NCI-H1105 treated with DMSO at 0.1 percent for 48 hours (cell line): ENCODE data around the gene FAH.

Source experiments
- DNase-seq: peaks from one replicate; lab custom pipeline; 2025; lab: John Stamatoyannopoulos, UW

FAH gene

DNA sequence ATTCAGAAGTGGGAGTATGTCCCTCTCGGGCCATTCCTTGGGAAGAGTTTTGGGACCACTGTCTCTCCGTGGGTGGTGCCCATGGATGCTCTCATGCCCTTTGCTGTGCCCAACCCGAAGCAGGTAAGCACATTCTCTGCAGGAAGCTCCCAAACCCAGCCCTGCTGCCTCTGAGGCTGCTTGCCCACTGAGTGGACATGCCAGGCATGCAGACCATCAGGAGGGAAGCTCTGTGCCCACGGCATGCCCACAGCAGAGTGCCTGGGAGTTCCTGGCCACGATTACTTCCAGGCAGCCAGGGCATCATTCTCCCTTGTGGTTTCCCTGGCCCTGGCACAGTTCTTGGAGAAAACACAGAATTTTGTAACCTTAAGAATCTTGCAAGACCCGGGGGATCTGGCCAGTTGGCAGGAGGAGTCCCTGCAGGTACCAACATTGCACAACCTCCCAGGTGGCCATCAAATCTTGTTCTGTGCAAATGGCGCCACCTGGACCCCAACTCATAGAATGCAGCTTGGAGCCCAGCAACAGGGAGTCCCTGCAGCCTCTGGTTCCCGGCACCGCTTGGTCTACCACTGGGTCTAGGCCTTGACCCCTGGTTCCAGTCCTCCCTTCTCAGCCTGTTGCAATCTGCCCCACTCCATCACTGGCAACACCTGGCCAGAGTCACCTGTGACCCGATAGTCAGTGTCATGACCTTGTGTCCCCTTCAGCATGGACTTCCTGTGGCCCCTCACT, 20.4 kb downstream of the FAH start:
- peak; percentile 45 for DNase-seq

- DNase-seq = no peak
Measured at GRCh38 chr15:80174017-80174746, 21.4 kb downstream of the FAH start.

DNA sequence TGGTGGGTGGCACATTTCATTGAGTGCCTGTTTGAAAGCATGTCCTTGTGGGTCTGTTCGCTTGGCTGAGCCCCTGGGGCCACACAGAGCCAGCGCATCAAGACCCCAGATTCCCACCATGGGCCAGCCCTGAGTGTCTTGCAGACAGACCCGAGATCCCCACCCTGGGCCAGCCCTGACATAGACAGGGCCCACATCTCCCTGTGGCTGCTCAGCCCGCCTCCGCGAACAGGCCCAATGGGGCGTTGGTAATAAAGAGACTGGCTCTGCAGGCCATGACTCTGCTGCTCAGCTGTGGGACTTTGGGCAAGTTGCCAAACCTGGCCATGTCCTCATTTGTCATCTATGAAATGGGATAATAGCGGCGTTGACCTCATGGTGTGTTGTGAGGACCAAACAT, 22.6 kb downstream of the FAH start:
- DNase-seq = no peak

- DNase-seq = no peak
Measured at GRCh38 chr15:80176443-80176842, 23.6 kb downstream of the FAH start.

- DNase-seq = no peak
Measured at GRCh38 chr15:80177156-80177555, 24.4 kb downstream of the FAH start.

GRCh38 chr15:80179025-80179759, 26.4 kb downstream of the FAH start:
- DNase-seq = no peak

DNA sequence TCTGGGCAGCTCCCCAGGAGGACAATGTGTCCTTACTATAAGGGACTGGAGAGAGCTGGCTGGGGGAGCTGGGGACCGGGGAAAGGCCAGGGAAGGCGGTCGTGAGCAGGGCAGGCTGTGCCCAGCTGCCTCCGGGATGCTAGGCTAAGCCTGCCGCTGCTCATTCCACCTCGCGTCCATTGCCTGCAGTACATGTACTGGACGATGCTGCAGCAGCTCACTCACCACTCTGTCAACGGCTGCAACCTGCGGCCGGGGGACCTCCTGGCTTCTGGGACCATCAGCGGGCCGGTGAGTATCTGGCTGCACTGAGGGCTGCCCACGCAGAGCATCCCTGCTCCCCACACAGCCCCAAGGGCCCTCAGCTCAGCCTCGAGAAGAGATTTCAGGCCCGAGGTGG, 27.1 kb downstream of the FAH start:
- no peak for DNase-seq

DNA sequence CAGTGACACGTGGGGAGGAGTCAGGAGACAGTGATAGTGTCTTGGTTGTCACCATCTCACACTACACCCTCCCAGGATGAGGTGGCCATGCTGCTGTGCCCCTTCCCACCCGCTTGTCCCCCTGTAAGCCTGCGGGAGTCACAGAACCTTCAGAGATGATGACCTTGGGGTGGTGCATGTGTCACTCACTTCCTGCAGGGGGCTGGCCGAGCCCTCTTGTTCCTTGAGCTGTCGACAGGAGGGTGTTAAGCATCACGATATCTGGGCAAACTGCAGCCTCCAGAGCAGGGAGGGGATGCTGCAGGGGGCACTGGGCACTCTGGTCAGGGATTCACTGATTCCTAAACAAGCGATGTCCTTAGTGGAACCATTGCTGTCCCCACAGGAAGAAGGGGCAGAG, 27.7 kb downstream of the FAH start:
- no peak for DNase-seq

- DNase-seq = no peak
Measured at GRCh38 chr15:80180986-80181385, 28.2 kb downstream of the FAH start.

GRCh38 chr15:80182611-80183261, 29.9 kb downstream of the FAH start:
- no peak for DNase-seq

- no peak for DNase-seq
Measured at GRCh38 chr15:80183306-80183705, 30.5 kb downstream of the FAH start.

DNA sequence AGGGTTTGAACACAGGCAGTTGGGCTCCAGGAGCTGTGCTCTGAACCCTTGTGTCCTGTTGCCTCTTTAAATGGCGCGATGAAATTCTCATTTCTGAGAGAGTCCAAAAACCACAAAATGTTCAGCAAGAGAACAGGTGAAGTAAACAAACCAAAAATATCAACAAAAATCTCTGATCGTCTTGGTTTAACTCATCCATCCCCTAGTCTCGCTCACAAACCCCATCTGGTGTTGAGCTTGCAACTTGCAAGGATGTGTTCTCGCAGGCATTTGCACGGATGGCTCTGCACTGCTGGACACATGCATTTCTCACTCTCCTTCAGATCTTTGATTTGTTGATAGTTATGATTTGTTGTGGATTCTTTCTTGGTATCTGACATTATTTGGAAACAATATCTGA, 31.1 kb downstream of the FAH start:
- no peak for DNase-seq

DNA sequence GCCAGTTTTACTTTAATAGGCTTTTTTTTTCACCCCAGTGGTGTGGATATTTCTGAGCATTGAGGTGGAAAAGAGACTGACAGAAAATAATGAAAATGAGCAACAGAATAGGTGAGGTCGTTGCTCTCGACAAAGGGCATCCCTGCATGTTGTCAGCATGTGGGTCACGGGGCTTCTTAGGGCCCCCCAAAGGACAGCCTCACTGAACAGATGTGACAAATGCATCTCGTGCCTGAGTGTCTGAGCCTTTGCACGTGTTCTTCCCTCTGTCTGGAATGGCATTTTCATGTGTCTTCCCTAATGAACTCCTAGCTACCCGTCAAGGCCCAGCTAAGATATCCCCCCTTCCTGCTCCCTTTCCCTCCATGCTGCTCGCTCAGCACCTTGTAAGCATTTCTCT, 31.8 kb downstream of the FAH start:
- DNase-seq = no peak

GRCh38 chr15:80185152-80185551, 32.4 kb downstream of the FAH start:
- DNase-seq = no peak

GRCh38 chr15:80186066-80186465, 33.3 kb downstream of the FAH start:
- DNase-seq = no peak

GRCh38 chr15:80186597-80186996, 33.8 kb downstream of the FAH start:
- DNase-seq = no peak

- no peak for DNase-seq
Measured at GRCh38 chr15:80188251-80188650, 35.5 kb downstream of the FAH start.

DNA sequence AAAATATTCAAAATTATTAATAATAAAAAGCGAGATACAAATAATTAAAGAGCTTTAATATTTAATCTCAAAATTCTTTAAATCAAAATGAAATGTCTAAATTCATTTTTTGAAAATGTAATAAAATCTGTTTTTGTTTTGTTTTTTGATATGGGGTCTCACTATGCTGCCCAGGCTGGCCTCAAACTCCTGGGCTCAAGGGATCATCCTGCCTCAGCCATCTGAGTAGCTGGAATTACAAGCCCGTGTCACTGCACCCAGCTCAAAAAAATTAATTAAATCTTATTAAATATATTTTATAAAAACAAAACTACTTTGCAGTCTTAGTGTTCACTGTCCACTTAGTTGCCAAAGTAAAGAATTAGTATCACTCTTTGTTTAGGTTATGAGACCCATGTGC, 38.4 kb downstream of the FAH start:
- no peak for DNase-seq

DNA sequence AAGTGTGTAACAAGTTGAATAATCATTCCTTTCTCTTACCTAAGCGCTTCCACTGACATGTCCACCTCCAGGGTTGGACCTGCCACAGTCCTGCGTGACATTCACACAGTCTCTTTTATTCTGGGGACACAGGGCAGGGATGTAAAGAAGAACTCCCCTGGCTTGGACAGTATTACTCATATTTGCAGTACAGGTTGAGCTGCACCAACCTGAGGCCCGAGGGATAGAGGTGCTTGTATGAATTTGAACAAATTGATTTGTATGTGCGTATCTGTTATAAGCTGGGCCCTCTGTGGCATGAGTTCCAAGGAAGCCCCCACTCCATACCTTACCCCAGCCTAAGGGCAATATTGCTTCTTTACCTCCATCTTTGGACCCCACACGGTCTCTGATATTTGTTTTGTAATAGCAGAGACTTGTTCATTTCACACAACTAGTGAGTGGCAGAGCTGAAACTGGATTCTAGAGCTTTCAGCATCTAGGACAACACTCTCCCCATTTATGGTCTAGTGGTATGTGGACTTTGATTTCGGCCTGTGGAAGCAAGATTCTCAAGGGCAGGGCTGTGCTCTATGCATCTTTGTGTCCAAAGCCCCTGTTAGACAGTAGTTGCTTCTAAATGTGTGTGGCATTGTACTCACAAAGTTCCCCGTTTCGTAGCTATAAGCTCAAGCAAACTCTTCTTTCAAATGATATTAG, 39.2 kb downstream of the FAH start:
- DNase-seq = no peak

GRCh38 chr15:80194186-80194585, 41.4 kb downstream of the FAH start:
- no peak for DNase-seq

DNA sequence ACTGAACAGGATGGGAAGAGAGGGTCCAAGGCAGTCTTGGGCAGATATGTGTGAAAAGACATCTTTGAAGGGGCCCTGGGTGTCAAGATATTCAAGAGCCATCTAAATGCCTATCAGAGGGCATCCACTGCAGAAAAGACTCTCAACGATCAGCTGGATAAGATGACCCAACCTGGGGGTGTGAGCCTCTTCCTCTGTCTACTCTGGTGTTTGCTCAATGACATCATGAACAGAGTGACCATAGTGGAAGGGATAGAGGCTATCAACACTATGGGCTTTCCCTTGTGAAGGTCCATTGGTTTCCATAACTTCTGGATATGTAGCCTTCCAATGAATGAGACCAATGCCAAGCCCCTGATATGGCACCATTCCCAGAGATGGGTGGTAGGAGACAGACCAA, 42.1 kb downstream of the FAH start:
- DNase-seq = no peak

DNA sequence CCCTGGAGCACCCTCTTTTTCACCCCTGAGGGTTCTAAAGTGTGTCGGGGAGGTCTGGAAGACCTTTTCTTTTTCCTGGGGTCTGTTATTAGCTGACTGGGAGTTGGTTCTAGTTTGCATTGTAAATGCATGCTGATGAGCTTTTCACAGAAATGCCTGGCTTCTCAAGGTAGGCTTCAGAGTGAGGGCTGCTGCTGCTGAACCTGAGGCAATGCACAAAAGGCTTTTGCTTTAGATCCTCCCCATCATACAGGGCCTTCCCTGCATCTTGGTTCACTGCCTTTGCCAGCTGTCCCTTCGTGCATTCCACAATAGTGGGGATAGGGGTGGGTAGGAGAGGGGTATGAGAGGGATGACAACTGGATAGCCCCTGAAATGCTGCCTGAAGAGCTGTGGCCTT, 46.6 kb downstream of the FAH start:
- DNase-seq = no peak
